ENCODE results near the gene MPPED2.
"Not testable (repeated sequence)": the region's sequence is repeated elsewhere in the genome, so short reads cannot be mapped to it uniquely, and the experiment has no call there.

Gene MPPED2

GRCh38 chr11:30573951-30574350 lies 12.2 kb downstream of the MPPED2 start:
- DNase-seq: no peak

- no peak for DNase-seq
Observed at GRCh38 chr11:30568931-30569330, 17.2 kb downstream of the MPPED2 start.

GRCh38 chr11:30567644-30568043 lies 18.5 kb downstream of the MPPED2 start:
- no peak for DNase-seq

DNA sequence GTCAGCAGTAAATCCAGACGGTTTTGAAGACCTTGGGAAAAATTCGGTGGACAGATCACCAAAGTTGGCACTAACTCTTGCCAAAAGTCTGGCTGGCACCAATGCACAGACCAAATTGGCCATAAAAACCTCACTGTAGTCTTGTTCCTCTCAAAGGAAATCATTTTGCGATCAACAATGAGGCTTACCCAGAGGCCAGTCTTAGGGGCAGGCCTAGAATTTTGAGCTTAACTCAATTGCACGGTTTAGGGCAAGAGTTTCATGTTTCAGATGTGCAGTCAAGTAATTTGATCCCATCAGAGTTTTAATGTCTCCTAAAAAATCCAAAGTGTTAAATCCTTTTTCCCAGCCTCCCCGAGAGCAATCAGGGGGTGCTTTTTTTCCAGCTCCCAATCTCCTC lies 19.0 kb downstream of the MPPED2 start:
- no peak for DNase-seq

GRCh38 chr11:30566482-30566881 lies 19.7 kb downstream of the MPPED2 start:
- DNase-seq: no peak

DNA sequence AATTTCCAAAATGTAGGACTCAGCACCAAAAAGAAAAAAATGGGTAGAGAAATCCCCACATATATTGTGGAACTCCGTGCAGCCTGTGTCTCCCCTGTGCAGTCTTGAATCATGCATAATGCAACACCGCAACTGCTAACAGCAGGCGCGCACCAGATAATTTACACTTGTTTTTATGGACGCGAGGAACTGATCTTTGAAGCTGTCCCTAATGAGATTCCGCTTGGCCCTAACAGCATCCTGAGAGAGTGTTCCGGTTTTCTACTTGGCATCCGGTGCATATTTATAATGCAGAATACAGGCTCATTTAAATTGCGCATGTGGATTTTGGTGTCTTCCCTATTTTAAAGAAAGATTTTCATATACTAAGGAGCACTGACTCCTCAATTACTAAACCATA lies 21.1 kb downstream of the MPPED2 start:
- DNase-seq: no peak

- DNase-seq: no peak
Observed at GRCh38 chr11:30561691-30562415, 24.3 kb downstream of the MPPED2 start.

DNA sequence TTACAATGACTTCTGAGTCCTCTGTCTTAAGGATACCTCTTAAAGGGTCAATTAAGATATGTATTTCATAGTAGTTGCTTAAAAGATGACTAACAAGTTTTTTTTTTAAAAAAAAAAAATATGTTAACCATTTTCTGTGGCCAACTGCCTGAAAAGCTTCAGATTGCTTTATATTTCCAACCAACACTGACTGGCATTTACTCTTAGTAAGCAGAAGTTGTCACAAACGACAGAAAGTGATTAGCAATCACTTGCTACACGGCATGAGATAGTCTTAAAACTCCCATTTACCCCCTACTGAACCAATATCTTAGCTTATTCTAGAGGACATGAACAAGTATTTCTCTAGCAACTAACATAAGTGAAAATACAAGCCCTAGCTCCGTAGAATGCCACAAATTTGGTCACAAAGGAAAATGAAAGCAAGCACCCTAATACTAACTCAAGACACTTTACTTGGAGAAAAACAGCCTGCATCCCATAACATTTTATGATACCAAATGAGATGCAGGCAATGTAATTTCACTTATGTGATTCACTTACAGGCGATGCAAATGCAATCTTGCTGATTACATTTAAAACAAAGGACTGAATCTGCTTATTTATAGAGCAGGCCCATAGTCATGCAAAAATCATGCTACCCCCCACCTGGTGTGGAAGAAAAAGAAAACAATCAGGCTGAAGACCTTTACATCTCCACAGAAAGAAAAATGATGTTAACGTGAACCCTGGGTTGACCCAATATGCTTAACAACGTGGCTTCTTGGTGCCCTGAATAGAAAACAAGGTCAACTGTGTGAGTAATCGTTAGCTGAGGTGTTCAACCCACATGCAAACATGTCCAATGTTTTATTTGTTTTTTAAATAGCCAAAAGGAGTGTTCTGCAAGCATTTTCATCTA lies 25.7 kb downstream of the MPPED2 start:
- DNase-seq: no peak

DNA sequence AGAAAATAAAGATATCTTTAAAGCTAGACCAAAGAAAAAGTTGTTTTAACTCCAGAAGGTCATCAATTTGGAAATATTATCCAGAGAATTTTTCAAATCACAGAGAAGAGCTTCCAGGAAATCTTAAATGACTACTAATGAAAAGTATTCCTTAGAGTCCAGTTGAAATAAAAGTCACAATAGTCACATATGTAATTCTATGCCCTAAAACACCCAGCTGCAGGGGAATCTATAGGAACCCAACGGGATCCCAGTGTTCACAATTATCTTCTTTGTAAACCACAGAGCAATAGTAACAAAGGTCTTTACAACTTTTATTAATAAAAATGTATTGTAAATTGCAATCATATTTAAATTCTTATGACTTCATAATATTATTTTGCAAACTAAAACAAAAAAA lies 27.1 kb downstream of the MPPED2 start:
- no peak for DNase-seq

- DNase-seq: not testable (repeated sequence)
Observed at GRCh38 chr11:30554587-30554986, 31.6 kb downstream of the MPPED2 start.

GRCh38 chr11:30553521-30554110 lies 32.5 kb downstream of the MPPED2 start:
- DNase-seq: no peak

GRCh38 chr11:30552839-30553238 lies 33.3 kb downstream of the MPPED2 start:
- DNase-seq: no peak

DNA sequence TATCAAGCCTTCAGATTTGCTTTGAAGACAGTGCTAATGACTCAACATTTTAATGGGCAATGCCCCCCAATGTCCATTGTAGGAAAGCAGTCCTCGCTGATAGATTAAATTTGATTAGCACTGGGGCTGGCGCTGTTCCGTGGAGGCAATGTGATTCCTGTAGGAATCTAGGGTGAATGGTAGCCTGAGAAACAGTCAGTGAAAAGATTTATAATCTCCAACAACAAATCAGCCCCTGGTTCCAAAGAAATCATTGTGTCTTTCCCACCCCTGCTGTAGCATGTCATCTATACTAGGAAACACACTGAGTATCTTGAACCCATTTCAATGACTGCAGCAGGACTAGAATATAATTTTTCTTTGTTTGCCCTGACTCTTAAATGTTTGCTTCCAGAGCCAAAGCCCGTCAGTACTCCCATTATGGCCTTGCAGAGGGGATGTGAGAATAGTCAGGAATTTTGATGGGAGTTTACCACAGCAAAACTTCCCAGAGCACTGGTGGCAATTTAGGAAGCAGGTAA lies 36.1 kb downstream of the MPPED2 start:
- DNase-seq: no peak

DNA sequence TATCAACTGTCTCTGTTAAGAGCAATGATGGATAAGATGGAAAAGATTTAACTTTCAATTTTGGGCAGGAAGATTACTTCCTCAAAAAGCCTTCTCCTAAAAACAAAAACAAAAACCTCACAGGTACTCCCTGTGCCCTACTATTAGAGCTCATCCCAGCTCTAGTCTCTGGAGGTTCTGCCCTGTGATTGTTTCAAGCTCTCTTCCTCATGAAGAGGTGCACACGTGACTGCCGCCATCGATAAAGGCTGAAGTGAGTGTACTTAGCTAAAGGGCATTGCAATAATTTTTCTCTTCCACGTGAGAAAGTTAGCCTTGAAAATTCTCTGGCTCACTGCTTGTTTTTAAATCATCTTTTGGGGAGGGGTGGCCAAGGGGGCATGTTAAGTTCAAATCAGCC lies 36.6 kb downstream of the MPPED2 start:
- DNase-seq: no peak

- no peak for DNase-seq
Observed at GRCh38 chr11:30546334-30546733, 39.8 kb downstream of the MPPED2 start.

- DNase-seq: no peak
Observed at GRCh38 chr11:30545507-30545906, 40.6 kb downstream of the MPPED2 start.

- no peak for DNase-seq
Observed at GRCh38 chr11:30543066-30543465, 43.1 kb downstream of the MPPED2 start.

DNA sequence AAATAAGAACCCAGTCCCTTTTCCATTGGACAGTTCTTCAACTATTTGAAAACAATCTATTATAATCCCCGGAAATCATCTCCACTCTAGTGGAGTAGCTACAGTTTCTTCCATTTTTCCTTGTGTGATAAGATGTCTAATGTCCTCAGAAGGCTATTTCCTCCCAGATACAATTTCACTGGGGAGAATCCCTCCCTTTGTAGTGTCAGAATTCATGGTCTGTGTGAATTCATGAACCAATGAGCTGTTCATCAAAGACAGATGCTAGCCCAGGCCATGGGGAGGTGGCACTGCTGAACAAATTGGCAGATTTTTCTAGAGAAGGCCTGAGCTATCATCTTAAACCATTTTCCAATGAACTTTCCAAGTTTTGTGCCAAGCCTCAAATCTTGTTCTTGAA lies 45.4 kb downstream of the MPPED2 start:
- DNase-seq: no peak

DNA sequence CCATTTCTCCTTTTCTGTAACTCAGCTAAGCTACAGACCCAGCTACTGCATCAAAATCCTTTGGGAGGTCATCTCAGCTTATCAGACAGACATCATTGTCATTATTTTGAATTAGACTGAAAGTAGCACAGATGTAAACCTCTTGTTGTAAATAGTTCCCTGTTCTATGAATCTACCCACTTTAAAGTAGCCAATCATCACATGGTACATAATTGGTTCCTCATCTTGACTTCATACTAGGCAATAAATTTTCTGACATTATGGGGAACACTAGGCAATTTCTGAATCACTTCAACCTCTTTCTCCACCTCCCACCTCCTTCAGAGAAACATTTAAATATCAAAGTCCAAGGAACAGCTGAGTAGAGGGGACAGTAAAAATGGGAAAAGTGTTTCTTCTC lies 47.9 kb downstream of the MPPED2 start:
- no peak for DNase-seq

- no peak for DNase-seq
Observed at GRCh38 chr11:30535818-30536217, 50.3 kb downstream of the MPPED2 start.

DNA sequence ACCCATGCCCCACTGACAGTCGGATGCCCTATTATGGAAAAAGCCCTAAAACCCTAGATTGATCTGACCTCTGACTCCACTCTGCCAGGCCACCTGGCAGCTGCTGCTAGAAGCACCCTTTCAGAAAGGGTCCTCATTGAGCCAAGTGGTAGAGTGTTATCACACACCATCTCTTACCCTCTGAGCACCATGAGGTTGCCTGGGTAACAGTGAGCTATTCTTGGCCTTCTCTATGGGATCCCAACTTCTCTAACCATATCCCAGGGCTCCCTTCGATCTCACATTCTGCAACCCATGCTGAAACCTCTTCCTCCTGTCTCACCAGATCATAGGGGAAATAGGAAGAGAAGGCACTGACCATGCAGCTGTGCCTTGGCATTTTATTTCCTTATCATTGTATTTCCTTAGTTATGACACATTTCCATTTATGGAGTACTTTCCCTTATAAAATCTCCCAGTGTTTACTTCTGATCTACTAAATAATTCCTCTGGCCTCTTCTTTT lies 52.7 kb downstream of the MPPED2 start:
- no peak for DNase-seq

DNA sequence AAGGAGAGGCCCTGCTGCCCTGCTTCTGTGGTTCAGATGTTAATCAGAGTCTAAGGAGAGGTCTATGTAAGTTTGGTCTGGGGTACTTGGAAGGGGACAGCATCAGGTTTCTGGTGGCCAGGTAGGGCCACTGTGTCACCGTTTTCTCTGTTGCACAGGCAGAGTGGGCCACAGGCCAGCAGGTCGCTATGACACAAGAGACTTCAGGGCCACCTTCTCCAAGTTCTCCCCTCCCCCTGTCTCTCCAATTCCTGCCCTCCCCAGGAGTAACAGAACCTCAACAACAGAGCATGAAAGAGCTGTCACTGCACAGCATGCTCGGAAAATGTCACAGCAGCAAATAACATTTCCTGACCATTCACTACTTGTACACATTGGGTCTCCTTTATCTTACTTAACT lies 58.6 kb downstream of the MPPED2 start:
- DNase-seq: no peak

DNA sequence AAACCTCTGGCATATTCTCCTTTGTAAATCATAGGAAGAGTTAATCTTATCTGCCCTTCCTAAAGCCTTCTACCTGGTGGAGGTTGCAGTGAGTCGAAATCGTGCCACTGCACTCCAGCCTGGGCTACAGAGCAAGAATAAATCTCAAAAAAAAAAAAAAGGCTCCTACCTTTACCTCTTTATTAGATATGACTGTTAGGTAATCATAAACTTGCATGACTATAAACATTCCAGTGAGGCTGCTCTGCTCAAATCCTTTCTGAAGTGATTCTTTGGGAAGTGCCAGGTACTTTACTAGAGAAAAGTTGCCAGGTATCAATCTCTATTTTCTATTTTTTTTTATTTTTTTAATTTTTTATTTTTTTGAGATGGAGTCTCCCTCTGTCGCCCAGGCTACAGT lies 59.6 kb downstream of the MPPED2 start:
- no peak for DNase-seq
